ENCODE data around the gene TEX52.

The TEX52 gene

GRCh38 chr12:2853626-2854025 is 3.2 kb downstream of the TEX52 start:
- Histone ChIP-seq H3K9me3 (ENCODE audit: insufficient read depth, low read length) (no peaks in the 10 kb centered on the region), H4K20me1 (ENCODE audit: insufficient read depth, low read length) (no peaks in the 10 kb centered on the region), H3K79me2 (ENCODE audit: low read length) (no peaks in the 10 kb centered on the region), H3K36me3 (replicated peaks; ENCODE audit: low read depth, low read length) (peaks cover 13% of the 10 kb centered on the region), H3K9ac (ENCODE audit: low read length) (no peak overlapping the region), H3K4me3 (ENCODE audit: low read length) (no peak overlapping the region), H3K27ac (ENCODE audit: low read length) (no peak overlapping the region), H3K4me1 (ENCODE audit: low read length) (no peaks in the 10 kb centered on the region), H3K4me2 (ENCODE audit: low read length) (no peak overlapping the region), H3K27me3 (ENCODE audit: low read depth, low read length) (no peaks in the 10 kb centered on the region), H2AFZ (ENCODE audit: low read depth, low read length) (no peak overlapping the region)
- TF ChIP-seq EZH2phosphoT487 (IDR thresholded peaks at IDR 0.05; ENCODE audit: low read depth) (no peak), CTCF (IDR thresholded peaks at IDR 0.05; ENCODE audit: low read depth, low read length) (no peak)

- TF ChIP-seq CTCF (IDR thresholded peaks at IDR 0.05; ENCODE audit: low read depth, low read length) = no peak
- no peak for TF ChIP-seq EZH2phosphoT487 (IDR thresholded peaks at IDR 0.05; ENCODE audit: low read depth)
- Histone ChIP-seq H3K27ac (ENCODE audit: low read length) (no peak overlapping the region), H3K36me3 (replicated peaks; ENCODE audit: low read depth, low read length) (peaks cover 1% of the 10 kb centered on the region), H2AFZ (ENCODE audit: low read depth, low read length) (no peak overlapping the region), H4K20me1 (ENCODE audit: insufficient read depth, low read length) (no peaks in the 10 kb centered on the region), H3K4me3 (ENCODE audit: low read length) (no peak overlapping the region), H3K79me2 (ENCODE audit: low read length) (no peaks in the 10 kb centered on the region), H3K4me2 (ENCODE audit: low read length) (no peak overlapping the region), H3K27me3 (ENCODE audit: low read depth, low read length) (no peaks in the 10 kb centered on the region), H3K4me1 (ENCODE audit: low read length) (no peaks in the 10 kb centered on the region), H3K9ac (ENCODE audit: low read length) (no peak overlapping the region), H3K9me3 (ENCODE audit: insufficient read depth, low read length) (no peaks in the 10 kb centered on the region)
Measured at GRCh38 chr12:2851931-2852330, 4.9 kb downstream of the TEX52 start.

GRCh38 chr12:2845280-2845679 is 11.6 kb downstream of the TEX52 start:
- Histone ChIP-seq H3K4me3 (ENCODE audit: low read length) (no peak overlapping the region), H4K20me1 (ENCODE audit: insufficient read depth, low read length) (no peaks in the 10 kb centered on the region), H3K27me3 (ENCODE audit: low read depth, low read length) (no peaks in the 10 kb centered on the region), H3K79me2 (ENCODE audit: low read length) (no peaks in the 10 kb centered on the region), H3K27ac (ENCODE audit: low read length) (no peak overlapping the region), H2AFZ (ENCODE audit: low read depth, low read length) (no peak overlapping the region), H3K9me3 (ENCODE audit: insufficient read depth, low read length) (no peaks in the 10 kb centered on the region), H3K4me2 (ENCODE audit: low read length) (no peak overlapping the region), H3K36me3 (replicated peaks; ENCODE audit: low read depth, low read length) (no peaks in the 10 kb centered on the region), H3K4me1 (ENCODE audit: low read length) (no peaks in the 10 kb centered on the region), H3K9ac (ENCODE audit: low read length) (no peak overlapping the region)
- TF ChIP-seq EZH2phosphoT487 (IDR thresholded peaks at IDR 0.05; ENCODE audit: low read depth) (no peak), CTCF (IDR thresholded peaks at IDR 0.05; ENCODE audit: low read depth, low read length) (no peak)

GRCh38 chr12:2844786-2845185 is 12.1 kb downstream of the TEX52 start:
- H2AFZ ChIP-seq (ENCODE audit: low read depth, low read length) = no peak overlapping the region
- no peaks in the 10 kb centered on the region for H3K4me1 ChIP-seq (ENCODE audit: low read length)
- H3K9ac ChIP-seq (ENCODE audit: low read length) = no peak overlapping the region
- no peaks in the 10 kb centered on the region for H3K27me3 ChIP-seq (ENCODE audit: low read depth, low read length)
- H4K20me1 ChIP-seq (ENCODE audit: insufficient read depth, low read length) = no peaks in the 10 kb centered on the region
- no peaks in the 10 kb centered on the region for H3K79me2 ChIP-seq (ENCODE audit: low read length)
- TF ChIP-seq CTCF (IDR thresholded peaks at IDR 0.05; ENCODE audit: low read depth, low read length) (no peak), EZH2phosphoT487 (IDR thresholded peaks at IDR 0.05; ENCODE audit: low read depth) (no peak)
- H3K4me3 ChIP-seq (ENCODE audit: low read length) = no peak overlapping the region
- no peaks in the 10 kb centered on the region for H3K9me3 ChIP-seq (ENCODE audit: insufficient read depth, low read length)
- H3K36me3 ChIP-seq (replicated peaks; ENCODE audit: low read depth, low read length) = no peaks in the 10 kb centered on the region
- H3K4me2 ChIP-seq (ENCODE audit: low read length) = no peak overlapping the region
- no peak overlapping the region for H3K27ac ChIP-seq (ENCODE audit: low read length)
